22Rv1 (cell line): ENCODE data around the gene DIAPH2.

Experiments
- H3K27ac ChIP-seq: fragments of 450-650 bp; 2 replicates; pipeline ENCODE4 v1.5.1; 2017
- ZFX ChIP-seq: fragments of 450-650 bp; IDR thresholded peaks from 2 replicates; pipeline ENCODE4 v1.6.1; 2017; ENCODE audit warnings: antibody characterized with exemption, borderline replicate concordance
- TF ChIP-seq, protein P1 (sequence below): fragments of 450-650 bp; IDR thresholded peaks from 2 replicates; pipeline ENCODE4 v1.5.1; 2017; ENCODE audit warnings: mild to moderate bottlenecking

Gene DIAPH2

DNA sequence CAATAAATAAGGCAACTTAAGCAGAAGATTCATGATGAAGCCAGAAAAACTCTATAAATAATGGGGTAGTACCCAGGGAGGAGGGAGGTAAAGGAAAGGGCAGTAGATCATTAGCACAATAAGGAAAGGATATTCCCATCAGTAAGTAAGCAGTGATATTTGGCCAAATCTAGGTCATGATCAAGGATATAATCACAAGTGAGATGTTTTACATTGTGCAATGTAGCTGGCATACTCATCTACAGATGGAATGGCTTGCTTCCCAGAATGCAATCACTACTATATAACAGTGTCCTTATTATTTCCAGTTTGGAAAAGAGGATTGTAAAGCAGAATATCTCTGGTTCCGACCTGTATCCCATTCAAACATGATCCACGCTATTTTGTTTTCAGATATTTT is 682.5 kb downstream of the DIAPH2 start:
- H3K27ac ChIP-seq, result no peak overlapping the region
- TF ChIP-seq ZFX, result no peak
- TF ChIP-seq, protein P1, sequence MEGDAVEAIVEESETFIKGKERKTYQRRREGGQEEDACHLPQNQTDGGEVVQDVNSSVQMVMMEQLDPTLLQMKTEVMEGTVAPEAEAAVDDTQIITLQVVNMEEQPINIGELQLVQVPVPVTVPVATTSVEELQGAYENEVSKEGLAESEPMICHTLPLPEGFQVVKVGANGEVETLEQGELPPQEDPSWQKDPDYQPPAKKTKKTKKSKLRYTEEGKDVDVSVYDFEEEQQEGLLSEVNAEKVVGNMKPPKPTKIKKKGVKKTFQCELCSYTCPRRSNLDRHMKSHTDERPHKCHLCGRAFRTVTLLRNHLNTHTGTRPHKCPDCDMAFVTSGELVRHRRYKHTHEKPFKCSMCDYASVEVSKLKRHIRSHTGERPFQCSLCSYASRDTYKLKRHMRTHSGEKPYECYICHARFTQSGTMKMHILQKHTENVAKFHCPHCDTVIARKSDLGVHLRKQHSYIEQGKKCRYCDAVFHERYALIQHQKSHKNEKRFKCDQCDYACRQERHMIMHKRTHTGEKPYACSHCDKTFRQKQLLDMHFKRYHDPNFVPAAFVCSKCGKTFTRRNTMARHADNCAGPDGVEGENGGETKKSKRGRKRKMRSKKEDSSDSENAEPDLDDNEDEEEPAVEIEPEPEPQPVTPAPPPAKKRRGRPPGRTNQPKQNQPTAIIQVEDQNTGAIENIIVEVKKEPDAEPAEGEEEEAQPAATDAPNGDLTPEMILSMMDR, result no peak

DNA sequence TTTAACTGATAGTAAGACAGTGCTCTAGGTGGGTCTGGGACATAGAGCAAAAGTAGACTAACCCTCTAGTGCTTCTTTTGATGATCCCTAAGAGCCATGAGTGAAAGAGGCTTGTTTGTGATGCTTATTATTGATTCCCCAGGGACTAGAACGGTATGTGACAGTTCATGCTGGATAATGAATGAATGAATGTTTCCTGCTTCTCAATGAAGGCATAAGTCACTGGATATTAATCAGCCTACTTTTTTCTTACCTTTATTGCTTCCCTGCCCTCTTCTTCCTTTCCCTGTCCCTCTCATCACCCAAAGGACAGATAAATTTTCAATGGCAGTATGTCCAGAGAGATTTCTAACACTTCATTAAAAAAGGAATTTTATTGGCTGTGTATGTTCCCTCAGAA is 685.3 kb downstream of the DIAPH2 start:
- H3K27ac ChIP-seq, result no peak overlapping the region
- TF ChIP-seq, protein P1, result no peak
- no peak for TF ChIP-seq ZFX

GRCh38 chrX:97372001-97372766 is 687.5 kb downstream of the DIAPH2 start:
- TF ChIP-seq ZFX, result no peak
- TF ChIP-seq, protein P1, result no peak
- H3K27ac ChIP-seq, result no peak overlapping the region

DNA sequence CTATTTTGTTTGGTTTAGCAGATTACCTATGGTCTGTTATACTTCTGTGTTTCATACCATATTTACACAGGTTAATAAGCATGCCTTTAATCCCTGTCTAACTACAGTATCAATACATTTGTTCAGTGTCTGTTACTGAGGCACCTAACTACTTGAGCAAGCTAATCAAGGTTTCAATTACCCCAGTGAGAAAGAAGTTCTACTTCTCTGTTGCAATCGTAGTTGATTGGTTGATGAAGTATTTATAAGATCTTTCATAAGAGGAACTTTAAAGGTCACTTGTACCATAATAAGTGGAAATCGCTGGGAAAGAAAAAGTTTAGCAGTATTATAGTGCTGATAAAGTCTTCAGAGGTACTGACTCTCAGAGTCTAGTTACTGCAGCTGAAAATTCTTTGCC is 689.6 kb downstream of the DIAPH2 start:
- no peak overlapping the region for H3K27ac ChIP-seq
- TF ChIP-seq ZFX, result no peak
- TF ChIP-seq, protein P1, result no peak

GRCh38 chrX:97380200-97380599 is 695.6 kb downstream of the DIAPH2 start:
- H3K27ac ChIP-seq, result no peak overlapping the region
- TF ChIP-seq, protein P1, result no peak
- TF ChIP-seq ZFX, result no peak

- no peak overlapping the region for H3K27ac ChIP-seq
- TF ChIP-seq, protein P1, result no peak
- no peak for TF ChIP-seq ZFX
Observed at GRCh38 chrX:97384685-97385084, 700.0 kb downstream of the DIAPH2 start.

DNA sequence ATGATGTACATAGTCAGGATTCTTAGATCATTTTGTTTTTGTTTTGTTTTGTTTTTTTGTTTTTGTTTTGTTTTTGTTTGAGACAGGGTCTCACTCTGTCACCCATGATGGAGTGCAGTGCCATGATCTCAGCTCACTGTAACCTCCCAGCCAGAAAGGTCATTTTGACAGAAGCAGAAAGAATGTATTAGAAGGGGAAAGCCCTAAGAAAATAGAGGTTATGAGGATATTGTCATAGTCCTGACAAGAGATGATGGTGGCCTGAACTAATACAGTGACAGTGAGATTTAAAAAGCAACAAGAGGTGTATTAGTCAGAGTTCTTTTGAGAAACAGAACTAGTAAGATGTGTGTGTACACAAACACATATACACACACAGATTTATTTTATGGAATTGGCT is 702.4 kb downstream of the DIAPH2 start:
- H3K27ac ChIP-seq, result no peak overlapping the region
- TF ChIP-seq, protein P1, result no peak
- no peak for TF ChIP-seq ZFX
